C4-2B (cell line): ENCODE measurements around the gene QSOX2.

Experiments
- CTCF ChIP-seq: fragments of 450-650 bp; conservative IDR thresholded peaks from 2 replicates; pipeline ENCODE4 v1.5.1; 2017; ENCODE audit warnings: mild to moderate bottlenecking
- ZFX ChIP-seq: fragments of 450-650 bp; IDR thresholded peaks from 2 replicates; pipeline ENCODE4 v1.6.1; 2017

- no peak for TF ChIP-seq CTCF
- no peak for TF ChIP-seq ZFX
Measured at GRCh38 chr9:136220017-136220729, 25.4 kb downstream of the QSOX2 start.
